Coronary artery (tissue), 2 donors: Measurements from ENCODE around the gene CEP104.

Experiments
- DNase-seq: peaks from one replicate; pipeline ENCODE4 v3.0.0-alpha.2; 2017; ENCODE audit warnings: low spot score
- H3K27ac ChIP-seq, 2 donors: fragments of 200-600 bp; sonication (generic); one replicate each; pipeline ENCODE4 v1.5.1; 2016 to 2019
- H3K4me3 ChIP-seq: fragments of 200-600 bp; sonication (generic); 2 replicates; pipeline ENCODE4 v1.5.1; 2016; ENCODE audit warnings: mild to moderate bottlenecking, moderate library complexity
- CTCF ChIP-seq: fragments of 200-600 bp; sonication (generic); IDR thresholded peaks from one replicate; pipeline ENCODE4 v1.5.1; 2019; ENCODE audit warnings: antibody characterized with exemption

CEP104 gene

GRCh38 chr1:3770047-3770765, 86.8 kb downstream of the CEP104 start:
- DNase-seq: no peak
- Histone ChIP-seq H3K27ac (no peak overlapping the region), H3K4me3 (no peak overlapping the region)
- TF ChIP-seq CTCF: no peak

- H3K27ac ChIP-seq: no peak overlapping the region
- TF ChIP-seq CTCF: no peak
- no peak overlapping the region for H3K4me3 ChIP-seq
- no peak for DNase-seq
Observed at GRCh38 chr1:3768811-3769390, 88.1 kb downstream of the CEP104 start.

GRCh38 chr1:3767328-3767925, 89.6 kb downstream of the CEP104 start:
- no peak for DNase-seq
- Histone ChIP-seq H3K27ac (no peak overlapping the region), H3K4me3 (no peak overlapping the region)
- no peak for TF ChIP-seq CTCF

GRCh38 chr1:3763351-3764125, 93.5 kb downstream of the CEP104 start:
- Histone ChIP-seq H3K27ac (no peak overlapping the region), H3K4me3 (no peak overlapping the region)
- TF ChIP-seq CTCF: no peak
- no peak for DNase-seq

- H3K27ac ChIP-seq: no peak overlapping the region
- TF ChIP-seq CTCF: no peak
- H3K4me3 ChIP-seq: no peak overlapping the region
- DNase-seq: no peak
Observed at GRCh38 chr1:3762873-3763228, 94.2 kb downstream of the CEP104 start.

GRCh38 chr1:3762151-3762872, 94.7 kb downstream of the CEP104 start:
- H3K4me3 ChIP-seq: no peak overlapping the region
- DNase-seq: no peak
- no peak overlapping the region for H3K27ac ChIP-seq
- TF ChIP-seq CTCF: no peak
